Midbrain (tissue), 1 donor: Measurements from ENCODE around the gene CALML4.

Source experiments
- DNase-seq: peaks from one replicate; lab custom pipeline; 2025; lab: John Stamatoyannopoulos, UW

CALML4 gene

DNA sequence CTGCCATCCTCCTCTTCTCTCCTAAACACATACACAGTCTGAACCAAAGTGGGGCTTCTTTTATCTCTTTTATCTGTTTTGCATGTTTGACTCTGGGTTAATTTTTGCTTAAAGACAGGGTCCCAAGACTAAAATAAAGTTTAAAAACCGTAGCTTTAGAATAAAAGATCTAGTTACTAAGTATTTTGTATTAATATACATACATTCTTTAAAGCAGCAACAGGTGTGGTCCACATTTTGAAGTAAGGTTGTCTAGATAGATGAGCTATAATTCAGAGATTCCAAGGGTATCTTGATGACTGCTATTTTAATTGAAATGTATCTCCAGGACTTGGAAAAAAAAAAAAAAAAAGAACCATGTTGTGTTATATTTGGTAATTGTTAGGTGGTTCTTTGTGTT lies 61.3 kb downstream of the CALML4 start:
- DNase-seq: no peak

DNA sequence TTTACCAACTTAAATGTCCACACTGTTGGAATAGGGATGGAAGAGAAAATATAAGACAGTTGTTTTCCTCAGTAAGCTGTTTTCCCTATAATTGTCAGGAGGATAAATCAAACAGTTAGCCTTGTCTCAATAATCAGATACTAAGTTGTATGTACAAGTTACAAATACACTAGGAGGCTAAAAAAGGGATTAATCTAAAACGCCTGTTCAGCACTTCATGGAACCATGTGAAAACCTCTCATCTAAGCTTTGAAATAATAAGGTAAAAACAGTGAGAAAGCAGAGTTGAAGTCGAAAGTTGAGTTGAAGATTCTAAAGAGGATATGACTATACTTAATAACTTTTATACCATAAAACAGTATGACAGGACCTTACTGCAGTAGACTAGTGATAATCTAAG lies 62.0 kb downstream of the CALML4 start:
- no peak for DNase-seq
